GM21619 (cell line): ENCODE measurements around the gene SLC19A1.
A peak's percentile ranks its signal among the peaks of the same experiment; 100 is the strongest.

Experiments used
- ATAC-seq: cut with Tn5 transposase; IDR thresholded peaks from one replicate; pipeline ENCODE4 v1.9.1; 2021; ENCODE audit not compliant: unreplicated experiment

Gene SLC19A1

DNA sequence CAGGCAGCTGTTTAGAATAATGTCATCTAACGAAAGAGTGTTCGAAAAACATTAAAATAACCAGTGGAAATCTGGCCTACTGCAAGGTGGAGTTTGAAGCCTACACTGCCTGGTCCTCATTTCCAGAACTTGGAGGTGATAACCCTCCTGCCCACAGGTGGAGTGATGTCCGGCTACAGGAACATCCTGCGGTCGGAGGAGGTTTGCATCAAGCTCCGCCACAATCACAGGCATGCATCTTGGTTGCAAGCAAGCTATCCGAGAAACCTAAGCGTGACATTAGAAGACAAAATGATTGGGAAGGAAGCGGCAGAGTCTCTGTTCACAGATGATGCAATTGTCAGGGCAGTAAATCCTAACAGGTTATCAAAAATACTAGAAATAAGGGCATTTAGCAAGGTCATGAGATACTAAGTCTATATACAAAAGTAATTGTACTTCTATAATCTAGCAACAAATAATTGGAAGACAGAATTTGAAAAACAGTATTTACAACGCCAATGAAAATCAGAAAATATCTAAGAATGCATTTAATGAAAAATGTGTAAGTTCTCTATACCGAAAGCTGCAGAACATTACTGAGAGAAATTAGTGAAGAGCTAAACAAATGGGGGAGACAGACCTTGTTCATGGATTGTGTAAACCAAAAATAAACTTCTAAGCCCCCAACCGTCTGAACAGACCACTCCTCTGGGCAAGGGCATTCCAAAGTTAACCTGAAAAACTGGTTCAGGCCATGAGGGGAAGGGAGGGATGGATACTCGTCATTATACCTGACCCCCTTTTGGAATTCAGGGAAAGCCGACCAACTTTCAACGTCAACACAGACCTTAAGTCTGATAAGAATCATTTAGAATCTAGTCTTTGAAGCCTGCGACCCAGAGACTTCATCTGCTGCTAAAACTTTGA is 4.7 kb upstream of the SLC19A1 start:
- ATAC-seq, result no peak

GRCh38 chr21:45545691-45546531 is 3.7 kb upstream of the SLC19A1 start:
- no peak for ATAC-seq

GRCh38 chr21:45545236-45545570 is 3.0 kb upstream of the SLC19A1 start:
- no peak for ATAC-seq

- no peak for ATAC-seq
Measured at GRCh38 chr21:45544449-45545235, 2.4 kb upstream of the SLC19A1 start.

- ATAC-seq, result no peak
Measured at GRCh38 chr21:45543710-45544448, 1.6 kb upstream of the SLC19A1 start.

GRCh38 chr21:45543371-45543709 is 1.1 kb upstream of the SLC19A1 start:
- no peak for ATAC-seq

DNA sequence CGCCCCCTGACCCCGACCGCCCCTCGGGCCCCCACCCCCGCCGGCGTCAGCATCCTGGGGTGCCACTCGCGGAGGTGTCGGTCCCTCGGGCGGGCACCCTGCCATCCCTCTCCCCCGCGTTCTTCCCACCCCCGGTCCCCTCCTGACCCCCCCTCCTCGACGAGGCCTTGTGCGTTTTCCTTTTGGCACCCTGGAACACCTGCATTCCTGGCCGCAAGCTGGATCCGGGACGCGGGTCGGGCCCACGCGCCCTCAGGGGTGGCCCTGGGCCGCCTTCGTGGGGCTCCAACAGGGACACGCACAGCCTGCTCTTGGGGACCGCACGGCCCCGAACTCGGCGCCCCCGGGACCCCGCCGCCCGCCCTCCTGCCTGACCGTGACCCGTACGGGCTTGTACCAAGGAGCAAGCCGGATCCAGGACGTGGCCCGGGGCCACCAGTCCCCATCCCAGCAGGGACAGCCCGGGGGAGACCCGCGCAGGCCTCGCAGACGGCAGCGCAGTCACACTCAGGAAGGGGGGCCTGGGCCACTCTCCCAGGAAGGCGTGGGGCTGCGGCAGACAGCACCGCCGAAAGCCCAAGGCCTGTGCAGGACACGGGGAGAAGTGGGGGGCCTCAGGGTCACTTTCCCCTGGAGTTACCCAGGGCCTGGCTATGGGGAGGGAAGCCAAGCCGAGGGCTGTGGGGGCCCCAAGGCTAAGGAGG is 579 bp upstream of the SLC19A1 start:
- peak; percentile 22 for ATAC-seq

DNA sequence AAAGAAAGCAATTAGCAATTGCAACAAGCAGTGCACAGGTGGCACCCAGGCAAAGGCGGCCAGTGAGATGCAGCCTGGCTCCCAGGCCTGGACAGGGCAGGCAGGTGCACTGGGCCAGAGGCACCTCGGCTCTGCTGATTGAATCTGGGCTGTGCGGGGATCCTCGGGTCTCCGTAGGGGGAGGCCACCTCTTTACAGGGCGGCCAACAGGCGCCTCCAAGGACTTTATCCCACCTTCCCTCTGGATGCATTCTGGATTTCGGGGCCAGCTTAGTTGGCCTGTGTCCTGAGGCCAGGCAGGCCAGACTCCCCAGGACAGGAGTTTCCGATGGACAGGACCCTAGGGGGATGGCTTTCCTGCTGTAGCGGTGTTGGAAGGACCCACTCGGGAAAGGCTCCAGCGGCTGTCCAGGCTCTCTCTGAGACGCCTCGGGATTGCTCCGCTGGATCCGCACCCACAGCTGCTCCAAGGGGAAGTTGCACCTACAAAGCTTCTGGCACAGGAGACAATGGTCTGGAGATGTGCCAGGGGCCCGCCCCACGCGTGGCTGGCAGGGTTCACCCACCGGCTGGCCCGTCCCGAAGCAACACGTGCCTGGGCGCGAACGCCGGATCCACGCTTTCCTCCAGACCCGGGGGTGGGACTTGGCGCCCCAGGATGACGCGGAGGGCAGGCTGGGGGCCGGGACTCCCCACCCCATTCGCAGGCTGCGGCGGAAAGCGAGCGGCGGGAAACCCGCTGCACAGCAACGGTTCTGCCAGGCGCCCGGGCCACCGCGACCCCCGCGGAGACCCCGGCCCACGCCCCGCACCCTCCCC is 810 bp downstream of the SLC19A1 start:
- ATAC-seq, result peak; percentile 55

- no peak for ATAC-seq
Measured at GRCh38 chr21:45540601-45540970, 1.7 kb downstream of the SLC19A1 start.

- ATAC-seq, result no peak
Measured at GRCh38 chr21:45539796-45540600, 2.2 kb downstream of the SLC19A1 start.

DNA sequence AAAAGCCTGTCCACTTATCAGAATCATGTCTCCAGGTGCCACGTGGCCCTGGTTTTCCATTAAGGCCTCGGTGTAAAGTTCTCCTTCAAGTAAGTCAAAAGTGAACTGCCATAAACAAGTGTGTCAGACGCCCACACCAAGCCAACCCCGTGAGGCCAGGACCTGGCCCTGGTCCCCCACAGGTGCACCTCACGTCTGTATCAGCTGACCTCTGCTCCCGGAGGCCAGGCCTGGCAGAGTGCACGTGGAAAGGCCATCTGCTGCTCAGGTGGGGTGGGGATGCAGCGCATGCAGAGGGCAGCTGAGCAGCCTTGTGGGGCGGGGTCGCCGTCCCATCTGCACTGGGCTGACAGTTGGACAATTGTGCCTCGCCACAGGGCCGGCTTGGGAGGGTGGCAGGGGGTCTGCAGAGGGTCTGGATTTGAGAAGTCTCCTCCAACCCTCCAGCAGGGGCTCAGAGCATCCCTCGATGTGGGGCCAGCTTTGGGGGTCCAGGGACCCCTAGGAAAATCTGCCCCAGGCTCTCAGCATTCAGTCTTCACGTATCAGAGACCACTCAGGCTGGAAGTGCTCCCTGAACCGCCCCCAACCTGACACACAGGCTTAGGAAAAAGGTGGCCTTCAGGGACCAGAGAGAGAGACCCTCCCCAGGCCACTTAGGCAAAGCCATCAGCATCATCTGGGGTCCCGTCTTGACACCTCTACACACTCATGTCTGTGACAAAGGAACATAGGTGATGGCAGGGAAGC is 3.0 kb downstream of the SLC19A1 start:
- ATAC-seq, result no peak

GRCh38 chr21:45538381-45539045 is 3.7 kb downstream of the SLC19A1 start:
- no peak for ATAC-seq

- ATAC-seq, result no peak
Measured at GRCh38 chr21:45537746-45538291, 4.4 kb downstream of the SLC19A1 start.

- no peak for ATAC-seq
Measured at GRCh38 chr21:45537111-45537745, 5.0 kb downstream of the SLC19A1 start.

DNA sequence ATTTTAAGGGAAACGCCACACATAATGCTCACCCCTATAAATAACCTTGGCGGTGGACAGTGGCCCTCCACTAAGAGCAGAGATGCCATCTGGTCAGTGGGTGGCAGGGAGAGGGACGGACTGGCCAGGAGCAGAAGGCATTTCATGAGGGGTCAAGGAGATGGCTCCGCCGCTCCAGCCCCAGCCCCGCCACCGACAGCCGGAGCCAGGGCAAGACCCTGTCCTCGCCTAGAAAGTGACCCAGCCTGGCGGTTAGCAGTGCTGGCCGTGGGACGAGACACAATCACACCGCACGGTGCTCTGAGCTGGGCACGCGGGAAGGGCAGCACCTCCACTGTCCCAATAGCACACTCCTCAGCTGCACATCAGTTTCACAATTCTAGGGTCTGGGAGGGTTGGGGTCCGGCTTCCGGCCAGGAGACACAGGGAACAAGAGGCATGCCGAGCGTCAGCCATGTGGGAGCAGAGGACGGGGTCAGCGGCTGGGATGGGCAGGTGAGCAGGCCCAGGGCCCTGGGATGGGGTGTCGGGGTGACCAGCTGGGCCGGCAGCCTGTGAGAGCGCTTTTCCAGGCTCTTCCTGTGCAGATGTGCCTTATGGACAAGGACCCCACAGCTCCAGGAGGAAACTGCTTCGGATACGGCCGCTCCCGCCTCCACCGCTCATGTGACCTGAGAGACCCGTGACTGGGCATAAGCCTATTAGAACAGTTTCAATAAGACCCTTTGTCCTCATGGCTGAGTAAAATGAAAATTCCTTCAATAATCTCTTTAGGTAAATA is 5.7 kb downstream of the SLC19A1 start:
- no peak for ATAC-seq
